GM12878 (cell line): Measurements from ENCODE around the gene LDLRAD4. TPM values are rescaled to one million over a fixed set of nuclear protein-coding genes. Genes with fewer than 3 reads are reported as not detected.

Experiments
- CBFB ChIP-seq: IDR thresholded peaks from 2 replicates; pipeline ENCODE4 v1.6.1; 2016; ENCODE audit warnings: antibody characterized with exemption, low read depth
- CBX3 ChIP-seq: fragments of 200-600 bp; sonication (generic); IDR thresholded peaks from 2 replicates; pipeline ENCODE4 v1.6.1; 2016; ENCODE audit warnings: low read depth, borderline replicate concordance
- CEBPB ChIP-seq, 2 experiments: fragments of 150-350 bp in 1 of 2; IDR thresholded peaks; 2 replicates each; pipeline ENCODE4 v1.6.1; 2012 to 2014; ENCODE audit warnings: low read depth in 2 of 2, low read length in 2 of 2, borderline replicate concordance in 1 of 2, inconsistent platforms in 1 of 2
- EED ChIP-seq: sonication (generic); IDR thresholded peaks from 2 replicates; pipeline ENCODE4 v1.6.1; 2016; ENCODE audit warnings: antibody characterized with exemption, low read depth
- HDGF ChIP-seq: fragments of 450-650 bp; IDR thresholded peaks from 2 replicates; pipeline ENCODE4 v1.6.1; 2016; ENCODE audit warnings: antibody characterized with exemption
- JUND ChIP-seq: IDR thresholded peaks from 2 replicates; pipeline ENCODE4 v1.6.1; 2012; ENCODE audit warnings: low read depth, mild to moderate bottlenecking, low read length, improper control_type of control experiment, moderate library complexity
- MEF2B ChIP-seq: fragments of 450-650 bp; IDR thresholded peaks from 2 replicates; pipeline ENCODE4 v1.6.1; 2018; ENCODE audit warnings: mild to moderate bottlenecking, moderate library complexity; ENCODE audit not compliant: partially characterized antibody, poor library complexity, severe bottlenecking
- NFYB ChIP-seq: IDR thresholded peaks from 2 replicates; pipeline ENCODE4 v1.6.1; 2011; ENCODE audit warnings: low read depth, mild to moderate bottlenecking, low read length, improper control_type of control experiment, moderate library complexity; ENCODE audit not compliant: insufficient read depth
- STAT3 ChIP-seq: IDR thresholded peaks from 2 replicates; pipeline ENCODE4 v1.6.1; 2011; ENCODE audit warnings: low read depth, low read length, improper control_type of control experiment
- TCF12 ChIP-seq: IDR thresholded peaks from 2 replicates; pipeline ENCODE4 v1.6.1; 2011; ENCODE audit warnings: low read depth, mild to moderate bottlenecking, low read length
- TCF7 ChIP-seq: IDR thresholded peaks from 2 replicates; pipeline ENCODE4 v1.6.1; 2014; ENCODE audit warnings: antibody characterized with exemption, borderline replicate concordance
- YBX1 ChIP-seq: fragments of 450-650 bp; IDR thresholded peaks from 2 replicates; pipeline ENCODE4 v1.6.1; 2016; ENCODE audit warnings: antibody characterized with exemption
- YY1 ChIP-seq: IDR thresholded peaks from 2 replicates; pipeline ENCODE4 v1.6.1; 2011; ENCODE audit warnings: low read depth, mild to moderate bottlenecking, low read length
- ZNF207 ChIP-seq: fragments of 450-650 bp; IDR thresholded peaks from 2 replicates; pipeline ENCODE4 v1.6.1; 2014; ENCODE audit warnings: antibody characterized with exemption, mild to moderate bottlenecking, borderline replicate concordance
- ZNF24 ChIP-seq: fragments of 450-650 bp; IDR thresholded peaks from 2 replicates; pipeline ENCODE4 v1.6.1; 2017; ENCODE audit warnings: antibody characterized with exemption, mild to moderate bottlenecking
- polyA plus RNA-seq, 11 experiments: library from polyadenylated mRNA; depleted of rRNA in 4 of 11; unstranded in 6 of 11; stranded (reverse) in 5 of 11; fragments of >200 nt; fragmentation: Nextera tagmentation in 4 of 11; fragmentation: Illumina TruSeq in 1 of 11; extraction: Ambion mirVana in 4 of 11; extraction: Trizol in 1 of 11; gene quantifications; 1 replicate in 1 of 11; 2 replicates in 10 of 11; pipeline versions ENCODE4 v1.2.1 to v1.2.3, GENCODE V29; 2011 to 2016; ENCODE audit warnings: inconsistent platforms in 2 of 11, missing spikeins in 2 of 11, low read depth in 1 of 11
- total RNA-seq, 4 experiments: library from RNA; depleted of rRNA in 3 of 4; stranded (reverse); fragments of >200 nt in 3 of 4; fragmentation: Illumina TruSeq in 1 of 4; extraction: Trizol in 1 of 4; gene quantifications; 2 replicates each; pipeline versions ENCODE4 v1.2.1 to v1.2.3, GENCODE V29; 2013 to 2021
- TF ChIP-seq, protein P1 (sequence below): fragments of 450-650 bp; IDR thresholded peaks from 2 replicates; pipeline ENCODE4 v1.6.1; 2016; ENCODE audit warnings: mild to moderate bottlenecking
- TF ChIP-seq, protein P2 (sequence below): fragments of 450-650 bp; formaldehyde crosslinking; IDR thresholded peaks from 2 replicates; pipeline ENCODE4 v1.4.0; 2020; ENCODE audit warnings: mild to moderate bottlenecking, moderate library complexity
- TF ChIP-seq, protein P3 (sequence below): fragments of 450-650 bp; IDR thresholded peaks from 2 replicates; pipeline ENCODE4 v1.6.1; 2017; ENCODE audit warnings: low read depth, mild to moderate bottlenecking, moderate library complexity
- TF ChIP-seq, protein P4 (sequence below): fragments of 450-650 bp; IDR thresholded peaks from 2 replicates; pipeline ENCODE4 v1.6.1; 2017; ENCODE audit warnings: antibody characterized with exemption, mild to moderate bottlenecking, moderate library complexity
- TF ChIP-seq, protein P5 (sequence below): IDR thresholded peaks from 2 replicates; pipeline ENCODE4 v1.6.1; 2012; ENCODE audit warnings: low read depth, low read length, improper control_type of control experiment

LDLRAD4 gene
- total and polyA plus RNA-seq, 10 of the 15 experiments (the other 5 are each of a cell fraction or from before 2014, with no cell fraction given) = 2.7 to 16.8 (median 11.2) TPM

DNA sequence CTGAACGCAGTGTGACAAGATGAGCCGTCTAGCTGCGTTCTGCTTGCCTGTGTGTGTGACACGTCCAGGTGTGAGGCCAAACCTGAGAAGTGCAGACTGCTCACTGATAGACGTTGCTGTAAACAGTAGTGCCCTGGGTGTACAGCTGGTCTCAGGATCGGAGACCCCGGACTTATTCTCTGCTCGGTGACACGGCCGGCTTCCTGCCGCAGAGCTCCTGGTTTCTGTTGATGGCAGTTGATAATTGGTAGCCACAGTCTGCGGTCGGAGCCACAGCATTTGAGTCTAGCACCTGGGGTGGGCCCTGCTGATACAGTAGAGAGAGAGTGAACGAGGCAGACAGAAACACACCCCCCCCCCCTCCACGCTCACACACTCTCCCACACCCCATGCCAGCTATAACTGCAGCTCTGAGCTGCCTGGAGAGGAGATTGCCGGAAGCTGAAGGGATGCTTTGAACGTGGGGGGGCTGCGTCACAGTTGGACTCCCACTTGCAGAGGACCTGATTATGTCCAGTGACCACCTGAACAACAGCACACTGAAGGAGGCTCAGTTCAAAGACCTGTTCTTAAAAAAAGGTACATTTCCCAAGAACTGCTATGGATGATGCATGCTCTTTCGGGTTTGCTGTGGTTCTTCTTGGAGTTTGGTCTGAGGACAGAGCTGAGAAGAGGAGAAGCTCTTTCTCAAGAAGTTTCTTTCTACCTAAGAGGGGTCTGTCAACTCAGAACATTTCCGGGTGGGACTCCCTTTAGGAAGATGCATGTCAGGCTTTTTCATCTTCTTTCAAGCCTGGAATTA lies 393.8 kb downstream of the LDLRAD4 start (continued):
- TF ChIP-seq JUND (0 out of 2 replicates have a peak, but pooled peaks have one; percentile 54), YY1 (peak; percentile 68), STAT3 (0 out of 2 replicates have a peak, but pooled peaks have one; percentile 72), MEF2B (peak; percentile 74), EED (peak; percentile 95), ZNF24 (no peak), TCF12 (peak; percentile 98), ZNF207 (no peak), NFYB (0 out of 2 replicates have a peak, but pooled peaks have one; percentile 35), HDGF (no peak), CBFB (peak; percentile 99), TCF7 (no peak; the same call in 1 of the 2 replicates), CBX3 (no peak), CEBPB (IDR thresholded peaks at IDR 0.05; ENCODE audit: borderline replicate concordance in 1 of 2, low read depth in 2 of 2, low read length in 2 of 2) (no peak), YBX1 (no peak)
- TF ChIP-seq, protein P1, sequence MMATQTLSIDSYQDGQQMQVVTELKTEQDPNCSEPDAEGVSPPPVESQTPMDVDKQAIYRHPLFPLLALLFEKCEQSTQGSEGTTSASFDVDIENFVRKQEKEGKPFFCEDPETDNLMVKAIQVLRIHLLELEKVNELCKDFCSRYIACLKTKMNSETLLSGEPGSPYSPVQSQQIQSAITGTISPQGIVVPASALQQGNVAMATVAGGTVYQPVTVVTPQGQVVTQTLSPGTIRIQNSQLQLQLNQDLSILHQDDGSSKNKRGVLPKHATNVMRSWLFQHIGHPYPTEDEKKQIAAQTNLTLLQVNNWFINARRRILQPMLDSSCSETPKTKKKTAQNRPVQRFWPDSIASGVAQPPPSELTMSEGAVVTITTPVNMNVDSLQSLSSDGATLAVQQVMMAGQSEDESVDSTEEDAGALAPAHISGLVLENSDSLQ = peak; percentile 70
- TF ChIP-seq, protein P2, sequence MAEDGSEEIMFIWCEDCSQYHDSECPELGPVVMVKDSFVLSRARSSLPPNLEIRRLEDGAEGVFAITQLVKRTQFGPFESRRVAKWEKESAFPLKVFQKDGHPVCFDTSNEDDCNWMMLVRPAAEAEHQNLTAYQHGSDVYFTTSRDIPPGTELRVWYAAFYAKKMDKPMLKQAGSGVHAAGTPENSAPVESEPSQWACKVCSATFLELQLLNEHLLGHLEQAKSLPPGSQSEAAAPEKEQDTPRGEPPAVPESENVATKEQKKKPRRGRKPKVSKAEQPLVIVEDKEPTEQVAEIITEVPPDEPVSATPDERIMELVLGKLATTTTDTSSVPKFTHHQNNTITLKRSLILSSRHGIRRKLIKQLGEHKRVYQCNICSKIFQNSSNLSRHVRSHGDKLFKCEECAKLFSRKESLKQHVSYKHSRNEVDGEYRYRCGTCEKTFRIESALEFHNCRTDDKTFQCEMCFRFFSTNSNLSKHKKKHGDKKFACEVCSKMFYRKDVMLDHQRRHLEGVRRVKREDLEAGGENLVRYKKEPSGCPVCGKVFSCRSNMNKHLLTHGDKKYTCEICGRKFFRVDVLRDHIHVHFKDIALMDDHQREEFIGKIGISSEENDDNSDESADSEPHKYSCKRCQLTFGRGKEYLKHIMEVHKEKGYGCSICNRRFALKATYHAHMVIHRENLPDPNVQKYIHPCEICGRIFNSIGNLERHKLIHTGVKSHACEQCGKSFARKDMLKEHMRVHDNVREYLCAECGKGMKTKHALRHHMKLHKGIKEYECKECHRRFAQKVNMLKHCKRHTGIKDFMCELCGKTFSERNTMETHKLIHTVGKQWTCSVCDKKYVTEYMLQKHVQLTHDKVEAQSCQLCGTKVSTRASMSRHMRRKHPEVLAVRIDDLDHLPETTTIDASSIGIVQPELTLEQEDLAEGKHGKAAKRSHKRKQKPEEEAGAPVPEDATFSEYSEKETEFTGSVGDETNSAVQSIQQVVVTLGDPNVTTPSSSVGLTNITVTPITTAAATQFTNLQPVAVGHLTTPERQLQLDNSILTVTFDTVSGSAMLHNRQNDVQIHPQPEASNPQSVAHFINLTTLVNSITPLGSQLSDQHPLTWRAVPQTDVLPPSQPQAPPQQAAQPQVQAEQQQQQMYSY (CRISPR knock-in tag) = no peak; the same call in 1 of the 2 replicates
- TF ChIP-seq, protein P3, sequence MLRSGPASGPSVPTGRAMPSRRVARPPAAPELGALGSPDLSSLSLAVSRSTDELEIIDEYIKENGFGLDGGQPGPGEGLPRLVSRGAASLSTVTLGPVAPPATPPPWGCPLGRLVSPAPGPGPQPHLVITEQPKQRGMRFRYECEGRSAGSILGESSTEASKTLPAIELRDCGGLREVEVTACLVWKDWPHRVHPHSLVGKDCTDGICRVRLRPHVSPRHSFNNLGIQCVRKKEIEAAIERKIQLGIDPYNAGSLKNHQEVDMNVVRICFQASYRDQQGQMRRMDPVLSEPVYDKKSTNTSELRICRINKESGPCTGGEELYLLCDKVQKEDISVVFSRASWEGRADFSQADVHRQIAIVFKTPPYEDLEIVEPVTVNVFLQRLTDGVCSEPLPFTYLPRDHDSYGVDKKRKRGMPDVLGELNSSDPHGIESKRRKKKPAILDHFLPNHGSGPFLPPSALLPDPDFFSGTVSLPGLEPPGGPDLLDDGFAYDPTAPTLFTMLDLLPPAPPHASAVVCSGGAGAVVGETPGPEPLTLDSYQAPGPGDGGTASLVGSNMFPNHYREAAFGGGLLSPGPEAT = peak; percentile 38
- TF ChIP-seq, protein P4, sequence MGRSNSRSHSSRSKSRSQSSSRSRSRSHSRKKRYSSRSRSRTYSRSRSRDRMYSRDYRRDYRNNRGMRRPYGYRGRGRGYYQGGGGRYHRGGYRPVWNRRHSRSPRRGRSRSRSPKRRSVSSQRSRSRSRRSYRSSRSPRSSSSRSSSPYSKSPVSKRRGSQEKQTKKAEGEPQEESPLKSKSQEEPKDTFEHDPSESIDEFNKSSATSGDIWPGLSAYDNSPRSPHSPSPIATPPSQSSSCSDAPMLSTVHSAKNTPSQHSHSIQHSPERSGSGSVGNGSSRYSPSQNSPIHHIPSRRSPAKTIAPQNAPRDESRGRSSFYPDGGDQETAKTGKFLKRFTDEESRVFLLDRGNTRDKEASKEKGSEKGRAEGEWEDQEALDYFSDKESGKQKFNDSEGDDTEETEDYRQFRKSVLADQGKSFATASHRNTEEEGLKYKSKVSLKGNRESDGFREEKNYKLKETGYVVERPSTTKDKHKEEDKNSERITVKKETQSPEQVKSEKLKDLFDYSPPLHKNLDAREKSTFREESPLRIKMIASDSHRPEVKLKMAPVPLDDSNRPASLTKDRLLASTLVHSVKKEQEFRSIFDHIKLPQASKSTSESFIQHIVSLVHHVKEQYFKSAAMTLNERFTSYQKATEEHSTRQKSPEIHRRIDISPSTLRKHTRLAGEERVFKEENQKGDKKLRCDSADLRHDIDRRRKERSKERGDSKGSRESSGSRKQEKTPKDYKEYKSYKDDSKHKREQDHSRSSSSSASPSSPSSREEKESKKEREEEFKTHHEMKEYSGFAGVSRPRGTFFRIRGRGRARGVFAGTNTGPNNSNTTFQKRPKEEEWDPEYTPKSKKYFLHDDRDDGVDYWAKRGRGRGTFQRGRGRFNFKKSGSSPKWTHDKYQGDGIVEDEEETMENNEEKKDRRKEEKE = 0 out of 2 replicates have a peak, but pooled peaks have one; percentile 60
- TF ChIP-seq, protein P5, sequence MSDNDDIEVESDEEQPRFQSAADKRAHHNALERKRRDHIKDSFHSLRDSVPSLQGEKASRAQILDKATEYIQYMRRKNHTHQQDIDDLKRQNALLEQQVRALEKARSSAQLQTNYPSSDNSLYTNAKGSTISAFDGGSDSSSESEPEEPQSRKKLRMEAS = 0 out of 2 replicates have a peak, but pooled peaks have one; percentile 68
